Stomach smooth muscle (tissue), 2 donors: Measurements from ENCODE around the gene CXXC1.
"Not testable (repeated sequence)": the region's sequence is repeated elsewhere in the genome, so short reads cannot be mapped to it uniquely, and the experiment has no call there.

ENCODE experiments used
- H3K27ac ChIP-seq: one replicate; pipeline ENCODE4 v1.7.0; 2013; ENCODE audit warnings: mild to moderate bottlenecking, low read length, inconsistent platforms
- H3K27me3 ChIP-seq, 2 donors: one replicate each; pipeline ENCODE4 v1.7.0; 2013; ENCODE audit warnings: low read length in 2 of 2; ENCODE audit not compliant: insufficient read depth in 2 of 2, control insufficient read depth in 1 of 2
- H3K36me3 ChIP-seq, 2 donors: one replicate each; pipeline ENCODE4 v1.7.0; 2013; ENCODE audit warnings: low read length in 2 of 2; ENCODE audit not compliant: control insufficient read depth in 2 of 2, insufficient read depth in 2 of 2
- H3K4me1 ChIP-seq: one replicate; pipeline ENCODE4 v1.7.0; 2013; ENCODE audit warnings: low read length; ENCODE audit not compliant: control insufficient read depth, insufficient read depth
- H3K4me3 ChIP-seq, 2 donors: one replicate each; pipeline ENCODE4 v1.7.0; 2013; ENCODE audit warnings: low read length in 2 of 2
- H3K9ac ChIP-seq, 2 donors: one replicate each; pipeline ENCODE4 v1.7.0; 2013; ENCODE audit warnings: low read length in 2 of 2, mild to moderate bottlenecking in 1 of 2
- H3K9me3 ChIP-seq, 2 donors: one replicate each; pipeline ENCODE4 v1.7.0; 2013; ENCODE audit warnings: low read length in 2 of 2; ENCODE audit not compliant: control insufficient read depth in 2 of 2
- donor health status: healthy.
- donor health status: Pancreatic carcinoma.

The CXXC1 gene

GRCh38 chr18:50312296-50313030 is 25.0 kb upstream of the CXXC1 start:
- H3K27ac ChIP-seq = no peak overlapping the region

GRCh38 chr18:50311650-50312049 is 24.2 kb upstream of the CXXC1 start:
- Histone ChIP-seq H3K27me3 (no peaks in the 10 kb centered on the region), H3K4me1 (peaks cover 11% of the 10 kb centered on the region), H3K9me3 (no peaks in the 10 kb centered on the region), H3K36me3 (no peaks in the 10 kb centered on the region), H3K4me3 (no peak overlapping the region), H3K9ac (no peak overlapping the region), H3K27ac (no peak overlapping the region)

More at GRCh38 chr18:50312296-50313030, 25.0 kb upstream of the CXXC1 start:
- H3K9me3 ChIP-seq = no peaks in the 10 kb centered on the region
- H3K36me3 ChIP-seq = no peaks in the 10 kb centered on the region
- H3K4me3 ChIP-seq = no peak overlapping the region
- H3K9ac ChIP-seq = no peak overlapping the region
- H3K4me1 ChIP-seq = peaks cover 7% of the 10 kb centered on the region
- H3K27me3 ChIP-seq = no peaks in the 10 kb centered on the region

- Histone ChIP-seq H3K4me3 (no peak overlapping the region), H3K27me3 (no peaks in the 10 kb centered on the region), H3K4me1 (peaks cover 11% of the 10 kb centered on the region), H3K27ac (no peak overlapping the region), H3K9ac (no peak overlapping the region), H3K36me3 (no peaks in the 10 kb centered on the region), H3K9me3 (peaks cover 0 to 1% of the 10 kb centered on the region in 2 donors)
These were observed 22.6 kb upstream of the CXXC1 start for GRCh38 chr18:50310080-50310479.

GRCh38 chr18:50308851-50309250 is 21.4 kb upstream of the CXXC1 start:
- not testable (repeated sequence) for H3K36me3 ChIP-seq, H3K27me3 ChIP-seq, H3K9ac ChIP-seq, H3K9me3 ChIP-seq, H3K4me3 ChIP-seq, H3K27ac ChIP-seq
- H3K4me1 ChIP-seq = peaks cover 11% of the 10 kb centered on the region

- Histone ChIP-seq H3K9ac (peak overlapping the region; percentile 49 to 58), H3K27ac (no peak overlapping the region), H3K27me3 (peaks cover 0 to under 1% of the 10 kb centered on the region in 2 donors), H3K4me3 (peak overlapping the region; percentile 77 to 78), H3K4me1 (peaks cover 7% of the 10 kb centered on the region), H3K9me3 (peaks cover 0 to 3% of the 10 kb centered on the region in 2 donors), H3K36me3 (no peaks in the 10 kb centered on the region)
These were observed 20.4 kb upstream of the CXXC1 start for GRCh38 chr18:50307738-50308470.

GRCh38 chr18:50307400-50307737 is 19.9 kb upstream of the CXXC1 start:
- Histone ChIP-seq H3K27me3 (peaks cover 4 to 6% of the 10 kb centered on the region in 2 donors), H3K27ac (no peak overlapping the region), H3K9ac (peak overlapping the region; percentile 49 to 58), H3K4me3 (peak overlapping the region; percentile 77 to 78), H3K9me3 (peaks cover 0 to 3% of the 10 kb centered on the region in 2 donors), H3K36me3 (no peaks in the 10 kb centered on the region), H3K4me1 (peaks cover 7% of the 10 kb centered on the region)

- H3K4me1 ChIP-seq = peaks cover 7% of the 10 kb centered on the region
- peaks cover 4 to 6% of the 10 kb centered on the region in 2 donors for H3K27me3 ChIP-seq
- H3K27ac ChIP-seq = no peak overlapping the region
- H3K36me3 ChIP-seq = no peaks in the 10 kb centered on the region
- H3K9me3 ChIP-seq = peaks cover 0 to 3% of the 10 kb centered on the region in 2 donors
- H3K4me3 ChIP-seq = peak overlapping the region; percentile 77 to 78
- peak overlapping the region in 1 of 2 donors; percentile 58 for H3K9ac ChIP-seq
These were observed 19.5 kb upstream of the CXXC1 start for GRCh38 chr18:50306944-50307343.

GRCh38 chr18:50301074-50301473 is 13.6 kb upstream of the CXXC1 start:
- no peak overlapping the region for H3K9ac ChIP-seq
- peaks cover 12 to 14% of the 10 kb centered on the region in 2 donors for H3K27me3 ChIP-seq
- H3K36me3 ChIP-seq = no peaks in the 10 kb centered on the region

GRCh38 chr18:50299626-50300388 is 12.3 kb upstream of the CXXC1 start:
- H3K27ac ChIP-seq = no peak overlapping the region
- peaks cover 9% of the 10 kb centered on the region for H3K4me1 ChIP-seq
- no peak overlapping the region for H3K4me3 ChIP-seq
- H3K9ac ChIP-seq = no peak overlapping the region
- H3K36me3 ChIP-seq = no peaks in the 10 kb centered on the region
- H3K9me3 ChIP-seq = no peaks in the 10 kb centered on the region
- H3K27me3 ChIP-seq = peaks cover 12 to 14% of the 10 kb centered on the region in 2 donors

More at GRCh38 chr18:50301074-50301473, 13.6 kb upstream of the CXXC1 start:
- Histone ChIP-seq H3K4me1 (peaks cover 9% of the 10 kb centered on the region), H3K4me3 (no peak overlapping the region), H3K9me3 (peaks cover 0 to 3% of the 10 kb centered on the region in 2 donors), H3K27ac (no peak overlapping the region)

- H3K27me3 ChIP-seq = peaks cover 12 to 14% of the 10 kb centered on the region in 2 donors
- H3K4me1 ChIP-seq = peaks cover 9% of the 10 kb centered on the region
- H3K4me3 ChIP-seq = peak overlapping the region in 1 of 2 donors; percentile 76
- no peak overlapping the region for H3K27ac ChIP-seq
- H3K36me3 ChIP-seq = no peaks in the 10 kb centered on the region
- H3K9ac ChIP-seq = no peak overlapping the region
- H3K9me3 ChIP-seq = no peaks in the 10 kb centered on the region
These were observed 11.2 kb upstream of the CXXC1 start for GRCh38 chr18:50298443-50299284.
